GM12864 (cell line): ENCODE results near the gene EFCC1.

Experiments
- DNase-seq: peaks from one replicate; pipeline ENCODE4 v3.0.0-alpha.2; 2011; ENCODE audit warnings: low read depth
- H3K4me3 ChIP-seq: 2 replicates; pipeline ENCODE4 v1.5.1; 2011; ENCODE audit warnings: mild to moderate bottlenecking, low read depth, low read length, control low read depth
- CTCF ChIP-seq: IDR thresholded peaks from 2 replicates; pipeline ENCODE4 v1.5.1; 2011; ENCODE audit warnings: low read depth, mild to moderate bottlenecking, moderate library complexity, low read length, control low read depth, inconsistent platforms; ENCODE audit errors: missing control alignments

Gene EFCC1

GRCh38 chr3:129015388-129016105 is 14.4 kb downstream of the EFCC1 start:
- TF ChIP-seq CTCF: no peak
- DNase-seq: no peak
- no peak overlapping the region for H3K4me3 ChIP-seq

GRCh38 chr3:129016356-129016719 is 15.2 kb downstream of the EFCC1 start:
- H3K4me3 ChIP-seq: no peak overlapping the region
- peak; percentile 33 for DNase-seq
- TF ChIP-seq CTCF: peak; percentile 29

GRCh38 chr3:129016720-129017483 is 15.8 kb downstream of the EFCC1 start:
- TF ChIP-seq CTCF: no peak
- DNase-seq: peak; percentile 43
- H3K4me3 ChIP-seq: no peak overlapping the region

GRCh38 chr3:129017484-129017899 is 16.4 kb downstream of the EFCC1 start:
- no peak for DNase-seq
- no peak for TF ChIP-seq CTCF
- no peak overlapping the region for H3K4me3 ChIP-seq

- DNase-seq: no peak
- TF ChIP-seq CTCF: no peak
- no peak overlapping the region for H3K4me3 ChIP-seq
These were observed 17.2 kb downstream of the EFCC1 start for GRCh38 chr3:129018271-129018670.

- TF ChIP-seq CTCF: no peak
- no peak overlapping the region for H3K4me3 ChIP-seq
- DNase-seq: no peak
These were observed 17.6 kb downstream of the EFCC1 start for GRCh38 chr3:129018751-129019150.
